Measurements from ENCODE around the gene CHCHD4. TPM values are rescaled to one million over a fixed set of nuclear protein-coding genes. Genes with fewer than 3 reads are reported as not detected.

Gene CHCHD4
- total and polyA plus RNA-seq, 2 of the 13 experiments (the other 11 are each of a cell fraction or from before 2014, with no cell fraction given): 15.8 to 24.1 TPM

DNA sequence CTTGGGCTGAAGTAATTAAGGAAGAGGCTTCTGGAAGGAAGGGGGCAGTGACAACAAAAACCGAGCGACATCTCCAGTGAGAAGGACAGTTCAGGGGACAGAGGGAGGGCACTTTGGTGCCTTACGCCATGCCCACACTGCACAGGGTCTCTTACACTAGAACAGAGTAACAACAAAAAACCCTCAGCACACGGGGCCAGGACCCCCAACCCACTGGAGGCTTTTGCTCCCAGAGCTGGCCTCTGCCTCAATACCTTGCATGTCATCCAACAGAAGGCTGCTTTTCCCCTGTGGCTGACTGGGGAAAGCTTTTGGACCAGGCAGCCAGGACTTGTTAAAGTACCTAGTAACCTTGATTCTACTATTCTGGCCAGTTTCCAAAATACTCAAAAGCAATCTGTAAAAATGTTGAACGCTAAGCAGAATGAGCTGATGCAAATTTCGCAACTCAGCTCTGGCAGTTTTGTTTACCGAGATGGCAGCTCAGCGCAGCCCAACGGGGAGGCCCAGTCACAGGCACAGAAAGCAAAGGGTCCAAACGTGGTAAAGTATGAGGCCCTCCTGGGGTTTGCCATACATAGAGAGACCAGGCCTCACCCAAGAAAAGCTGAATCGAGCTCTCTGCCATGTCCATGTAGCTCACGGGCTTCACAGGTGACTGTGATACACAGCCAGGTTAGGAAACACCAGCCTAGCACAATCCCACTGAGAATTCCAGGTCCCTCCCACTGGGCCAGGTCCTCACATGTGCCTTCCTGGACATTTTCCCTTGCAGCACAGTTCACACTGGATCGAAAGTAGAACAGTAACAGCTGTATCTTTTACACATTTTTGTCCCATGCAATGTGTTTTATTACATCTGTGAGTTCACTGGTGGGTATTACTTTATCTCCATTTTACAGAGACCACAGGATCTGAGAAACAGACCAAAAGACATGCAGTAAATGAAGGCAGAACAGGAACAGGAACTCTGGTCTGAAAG, 6.0 kb downstream of the CHCHD4 start (continued):
- TF ChIP-seq SOX5 (CRISPR knock-in tag; IDR thresholded peaks at IDR 0.05; ENCODE audit: borderline replicate concordance) (peak; percentile 71; the same call in 1 of the 2 replicates), XRCC5 (optimal IDR thresholded peaks at IDR 0.05; ENCODE audit: low read length) (no peak), ZNF296 (CRISPR knock-in tag; conservative IDR thresholded peaks at IDR 0.05) (no peak), SP1 (IDR thresholded peaks at IDR 0.05) (no peak), SP1 (CRISPR knock-in tag; IDR thresholded peaks at IDR 0.05) (no peak), ZNF232 (CRISPR knock-in tag; IDR thresholded peaks at IDR 0.05; ENCODE audit: borderline replicate concordance) (no peak), ZFP36L1 (CRISPR knock-in tag; IDR thresholded peaks at IDR 0.05) (no peak), MXI1 (IDR thresholded peaks at IDR 0.05; ENCODE audit: borderline replicate concordance, low read depth, low read length) (no peak; the same call in 2 of the 3 replicates), FOXO1 (CRISPR knock-in tag; IDR thresholded peaks at IDR 0.05) (peak; percentile 79), IRF2 (CRISPR knock-in tag; IDR thresholded peaks at IDR 0.05) (peak; percentile 56; the same call in 1 of the 2 replicates), ZFP62 (CRISPR knock-in tag; IDR thresholded peaks at IDR 0.05) (no peak), ISL2 (CRISPR knock-in tag; IDR thresholded peaks at IDR 0.05) (peak; percentile 61; the same call in 1 of the 2 replicates)
- TF ChIP-seq, protein P1, sequence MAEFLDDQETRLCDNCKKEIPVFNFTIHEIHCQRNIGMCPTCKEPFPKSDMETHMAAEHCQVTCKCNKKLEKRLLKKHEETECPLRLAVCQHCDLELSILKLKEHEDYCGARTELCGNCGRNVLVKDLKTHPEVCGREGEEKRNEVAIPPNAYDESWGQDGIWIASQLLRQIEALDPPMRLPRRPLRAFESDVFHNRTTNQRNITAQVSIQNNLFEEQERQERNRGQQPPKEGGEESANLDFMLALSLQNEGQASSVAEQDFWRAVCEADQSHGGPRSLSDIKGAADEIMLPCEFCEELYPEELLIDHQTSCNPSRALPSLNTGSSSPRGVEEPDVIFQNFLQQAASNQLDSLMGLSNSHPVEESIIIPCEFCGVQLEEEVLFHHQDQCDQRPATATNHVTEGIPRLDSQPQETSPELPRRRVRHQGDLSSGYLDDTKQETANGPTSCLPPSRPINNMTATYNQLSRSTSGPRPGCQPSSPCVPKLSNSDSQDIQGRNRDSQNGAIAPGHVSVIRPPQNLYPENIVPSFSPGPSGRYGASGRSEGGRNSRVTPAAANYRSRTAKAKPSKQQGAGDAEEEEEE (CRISPR knock-in tag; IDR thresholded peaks at IDR 0.05; ENCODE audit: borderline replicate concordance): no peak
- TF ChIP-seq, protein P2, sequence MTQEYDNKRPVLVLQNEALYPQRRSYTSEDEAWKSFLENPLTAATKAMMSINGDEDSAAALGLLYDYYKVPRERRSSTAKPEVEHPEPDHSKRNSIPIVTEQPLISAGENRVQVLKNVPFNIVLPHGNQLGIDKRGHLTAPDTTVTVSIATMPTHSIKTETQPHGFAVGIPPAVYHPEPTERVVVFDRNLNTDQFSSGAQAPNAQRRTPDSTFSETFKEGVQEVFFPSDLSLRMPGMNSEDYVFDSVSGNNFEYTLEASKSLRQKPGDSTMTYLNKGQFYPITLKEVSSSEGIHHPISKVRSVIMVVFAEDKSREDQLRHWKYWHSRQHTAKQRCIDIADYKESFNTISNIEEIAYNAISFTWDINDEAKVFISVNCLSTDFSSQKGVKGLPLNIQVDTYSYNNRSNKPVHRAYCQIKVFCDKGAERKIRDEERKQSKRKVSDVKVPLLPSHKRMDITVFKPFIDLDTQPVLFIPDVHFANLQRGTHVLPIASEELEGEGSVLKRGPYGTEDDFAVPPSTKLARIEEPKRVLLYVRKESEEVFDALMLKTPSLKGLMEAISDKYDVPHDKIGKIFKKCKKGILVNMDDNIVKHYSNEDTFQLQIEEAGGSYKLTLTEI (CRISPR knock-in tag; conservative IDR thresholded peaks at IDR 0.05): no peak
- TF ChIP-seq, protein P3, sequence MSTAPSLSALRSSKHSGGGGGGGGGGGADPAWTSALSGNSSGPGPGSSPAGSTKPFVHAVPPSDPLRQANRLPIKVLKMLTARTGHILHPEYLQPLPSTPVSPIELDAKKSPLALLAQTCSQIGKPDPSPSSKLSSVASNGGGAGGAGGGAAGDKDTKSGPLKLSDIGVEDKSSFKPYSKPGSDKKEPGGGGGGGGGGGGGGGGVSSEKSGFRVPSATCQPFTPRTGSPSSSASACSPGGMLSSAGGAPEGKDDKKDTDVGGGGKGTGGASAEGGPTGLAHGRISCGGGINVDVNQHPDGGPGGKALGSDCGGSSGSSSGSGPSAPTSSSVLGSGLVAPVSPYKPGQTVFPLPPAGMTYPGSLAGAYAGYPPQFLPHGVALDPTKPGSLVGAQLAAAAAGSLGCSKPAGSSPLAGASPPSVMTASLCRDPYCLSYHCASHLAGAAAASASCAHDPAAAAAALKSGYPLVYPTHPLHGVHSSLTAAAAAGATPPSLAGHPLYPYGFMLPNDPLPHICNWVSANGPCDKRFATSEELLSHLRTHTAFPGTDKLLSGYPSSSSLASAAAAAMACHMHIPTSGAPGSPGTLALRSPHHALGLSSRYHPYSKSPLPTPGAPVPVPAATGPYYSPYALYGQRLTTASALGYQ (CRISPR knock-in tag; IDR thresholded peaks at IDR 0.05): peak; percentile 39; the same call in 1 of the 2 replicates
- TF ChIP-seq, protein P4, sequence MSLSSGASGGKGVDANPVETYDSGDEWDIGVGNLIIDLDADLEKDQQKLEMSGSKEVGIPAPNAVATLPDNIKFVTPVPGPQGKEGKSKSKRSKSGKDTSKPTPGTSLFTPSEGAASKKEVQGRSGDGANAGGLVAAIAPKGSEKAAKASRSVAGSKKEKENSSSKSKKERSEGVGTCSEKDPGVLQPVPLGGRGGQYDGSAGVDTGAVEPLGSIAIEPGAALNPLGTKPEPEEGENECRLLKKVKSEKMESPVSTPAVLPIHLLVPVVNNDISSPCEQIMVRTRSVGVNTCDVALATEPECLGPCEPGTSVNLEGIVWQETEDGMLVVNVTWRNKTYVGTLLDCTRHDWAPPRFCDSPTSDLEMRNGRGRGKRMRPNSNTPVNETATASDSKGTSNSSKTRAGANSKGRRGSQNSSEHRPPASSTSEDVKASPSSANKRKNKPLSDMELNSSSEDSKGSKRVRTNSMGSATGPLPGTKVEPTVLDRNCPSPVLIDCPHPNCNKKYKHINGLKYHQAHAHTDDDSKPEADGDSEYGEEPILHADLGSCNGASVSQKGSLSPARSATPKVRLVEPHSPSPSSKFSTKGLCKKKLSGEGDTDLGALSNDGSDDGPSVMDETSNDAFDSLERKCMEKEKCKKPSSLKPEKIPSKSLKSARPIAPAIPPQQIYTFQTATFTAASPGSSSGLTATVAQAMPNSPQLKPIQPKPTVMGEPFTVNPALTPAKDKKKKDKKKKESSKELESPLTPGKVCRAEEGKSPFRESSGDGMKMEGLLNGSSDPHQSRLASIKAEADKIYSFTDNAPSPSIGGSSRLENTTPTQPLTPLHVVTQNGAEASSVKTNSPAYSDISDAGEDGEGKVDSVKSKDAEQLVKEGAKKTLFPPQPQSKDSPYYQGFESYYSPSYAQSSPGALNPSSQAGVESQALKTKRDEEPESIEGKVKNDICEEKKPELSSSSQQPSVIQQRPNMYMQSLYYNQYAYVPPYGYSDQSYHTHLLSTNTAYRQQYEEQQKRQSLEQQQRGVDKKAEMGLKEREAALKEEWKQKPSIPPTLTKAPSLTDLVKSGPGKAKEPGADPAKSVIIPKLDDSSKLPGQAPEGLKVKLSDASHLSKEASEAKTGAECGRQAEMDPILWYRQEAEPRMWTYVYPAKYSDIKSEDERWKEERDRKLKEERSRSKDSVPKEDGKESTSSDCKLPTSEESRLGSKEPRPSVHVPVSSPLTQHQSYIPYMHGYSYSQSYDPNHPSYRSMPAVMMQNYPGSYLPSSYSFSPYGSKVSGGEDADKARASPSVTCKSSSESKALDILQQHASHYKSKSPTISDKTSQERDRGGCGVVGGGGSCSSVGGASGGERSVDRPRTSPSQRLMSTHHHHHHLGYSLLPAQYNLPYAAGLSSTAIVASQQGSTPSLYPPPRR (CRISPR knock-in tag; IDR thresholded peaks at IDR 0.05; ENCODE audit: borderline replicate concordance): peak; percentile 61; the same call in 1 of the 2 replicates
- TF ChIP-seq, protein P5, sequence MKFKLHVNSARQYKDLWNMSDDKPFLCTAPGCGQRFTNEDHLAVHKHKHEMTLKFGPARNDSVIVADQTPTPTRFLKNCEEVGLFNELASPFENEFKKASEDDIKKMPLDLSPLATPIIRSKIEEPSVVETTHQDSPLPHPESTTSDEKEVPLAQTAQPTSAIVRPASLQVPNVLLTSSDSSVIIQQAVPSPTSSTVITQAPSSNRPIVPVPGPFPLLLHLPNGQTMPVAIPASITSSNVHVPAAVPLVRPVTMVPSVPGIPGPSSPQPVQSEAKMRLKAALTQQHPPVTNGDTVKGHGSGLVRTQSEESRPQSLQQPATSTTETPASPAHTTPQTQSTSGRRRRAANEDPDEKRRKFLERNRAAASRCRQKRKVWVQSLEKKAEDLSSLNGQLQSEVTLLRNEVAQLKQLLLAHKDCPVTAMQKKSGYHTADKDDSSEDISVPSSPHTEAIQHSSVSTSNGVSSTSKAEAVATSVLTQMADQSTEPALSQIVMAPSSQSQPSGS (CRISPR knock-in tag; IDR thresholded peaks at IDR 0.05): 0 out of 2 replicates have a peak, but pooled peaks have one; percentile 59
